ENCODE data around the gene JPH3.

DNA sequence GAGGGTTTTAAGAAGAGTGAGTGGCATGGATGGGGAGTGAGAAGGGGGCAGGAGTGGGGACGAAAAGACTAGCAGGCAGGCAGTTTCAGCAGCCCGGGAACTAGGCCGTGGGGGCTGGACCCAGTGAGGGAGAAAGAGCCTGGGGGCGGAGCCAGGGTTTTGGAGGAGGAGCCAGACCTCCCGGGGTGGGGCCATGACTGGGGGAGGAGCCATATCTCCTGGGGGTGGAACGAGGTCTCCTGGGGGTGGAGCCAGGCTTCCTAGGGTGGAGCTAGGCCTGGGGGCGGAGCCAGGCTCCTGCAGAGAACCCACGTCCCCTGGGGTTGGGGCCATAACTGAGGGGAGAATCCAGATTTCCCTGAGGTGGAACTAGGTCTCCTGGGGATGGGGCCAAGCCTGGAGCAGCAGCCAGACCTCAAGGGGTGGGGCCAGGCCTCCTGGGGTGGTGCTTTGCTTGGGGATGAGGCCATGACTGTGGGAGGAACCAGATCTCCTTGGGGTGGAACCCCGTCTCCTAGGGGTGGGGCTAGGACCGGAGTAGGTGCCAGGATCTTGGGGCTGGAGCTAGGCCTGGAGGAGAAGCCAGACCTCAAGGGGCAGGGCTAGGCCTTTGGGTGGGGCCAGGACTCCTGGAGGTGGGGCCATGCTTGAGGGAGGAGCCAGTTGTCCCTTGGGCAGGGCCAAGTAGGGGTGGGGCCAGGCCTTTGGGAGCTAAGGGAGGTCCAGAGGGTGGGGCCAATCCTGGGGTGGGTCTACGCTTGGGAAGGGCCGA, 41.7 kb upstream of the JPH3 start:
- TF ChIP-seq CHD2 (IDR thresholded peaks at IDR 0.05; ENCODE audit: borderline replicate concordance, low read depth, low read length) (no peak), CBX5 (IDR thresholded peaks at IDR 0.05; ENCODE audit: low read depth) (no peak), EZH2 (IDR thresholded peaks at IDR 0.05; ENCODE audit: borderline replicate concordance, control insufficient read depth, low read depth, low read length) (no peak), ASH2L (IDR thresholded peaks at IDR 0.05; ENCODE audit: borderline replicate concordance, low read depth) (no peak), CEBPB (IDR thresholded peaks at IDR 0.05; ENCODE audit: borderline replicate concordance in 1 of 2, low read depth in 2 of 2, low read length in 2 of 2) (no peak), EP300 (IDR thresholded peaks at IDR 0.05; ENCODE audit: borderline replicate concordance in 1 of 2, control insufficient read depth in 1 of 2, low read depth in 2 of 2, low read length in 2 of 2) (no peak), NFIC (IDR thresholded peaks at IDR 0.05; ENCODE audit: low read depth, low read length) (no peak), JUND (IDR thresholded peaks at IDR 0.05; ENCODE audit: low read depth, low read length) (no peak), TBL1XR1 (IDR thresholded peaks at IDR 0.05; ENCODE audit: low read depth, low read length) (no peak)
- TF ChIP-seq, protein P1, sequence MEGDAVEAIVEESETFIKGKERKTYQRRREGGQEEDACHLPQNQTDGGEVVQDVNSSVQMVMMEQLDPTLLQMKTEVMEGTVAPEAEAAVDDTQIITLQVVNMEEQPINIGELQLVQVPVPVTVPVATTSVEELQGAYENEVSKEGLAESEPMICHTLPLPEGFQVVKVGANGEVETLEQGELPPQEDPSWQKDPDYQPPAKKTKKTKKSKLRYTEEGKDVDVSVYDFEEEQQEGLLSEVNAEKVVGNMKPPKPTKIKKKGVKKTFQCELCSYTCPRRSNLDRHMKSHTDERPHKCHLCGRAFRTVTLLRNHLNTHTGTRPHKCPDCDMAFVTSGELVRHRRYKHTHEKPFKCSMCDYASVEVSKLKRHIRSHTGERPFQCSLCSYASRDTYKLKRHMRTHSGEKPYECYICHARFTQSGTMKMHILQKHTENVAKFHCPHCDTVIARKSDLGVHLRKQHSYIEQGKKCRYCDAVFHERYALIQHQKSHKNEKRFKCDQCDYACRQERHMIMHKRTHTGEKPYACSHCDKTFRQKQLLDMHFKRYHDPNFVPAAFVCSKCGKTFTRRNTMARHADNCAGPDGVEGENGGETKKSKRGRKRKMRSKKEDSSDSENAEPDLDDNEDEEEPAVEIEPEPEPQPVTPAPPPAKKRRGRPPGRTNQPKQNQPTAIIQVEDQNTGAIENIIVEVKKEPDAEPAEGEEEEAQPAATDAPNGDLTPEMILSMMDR (IDR thresholded peaks at IDR 0.05 in 2 of 3, conservative IDR thresholded peaks at IDR 0.05 in 1 of 3; ENCODE audit: control insufficient read depth in 2 of 3, extremely low read depth in 1 of 3, insufficient read depth in 1 of 3, low read depth in 3 of 3, low read length in 3 of 3), result no peak
- TF ChIP-seq, protein P2, sequence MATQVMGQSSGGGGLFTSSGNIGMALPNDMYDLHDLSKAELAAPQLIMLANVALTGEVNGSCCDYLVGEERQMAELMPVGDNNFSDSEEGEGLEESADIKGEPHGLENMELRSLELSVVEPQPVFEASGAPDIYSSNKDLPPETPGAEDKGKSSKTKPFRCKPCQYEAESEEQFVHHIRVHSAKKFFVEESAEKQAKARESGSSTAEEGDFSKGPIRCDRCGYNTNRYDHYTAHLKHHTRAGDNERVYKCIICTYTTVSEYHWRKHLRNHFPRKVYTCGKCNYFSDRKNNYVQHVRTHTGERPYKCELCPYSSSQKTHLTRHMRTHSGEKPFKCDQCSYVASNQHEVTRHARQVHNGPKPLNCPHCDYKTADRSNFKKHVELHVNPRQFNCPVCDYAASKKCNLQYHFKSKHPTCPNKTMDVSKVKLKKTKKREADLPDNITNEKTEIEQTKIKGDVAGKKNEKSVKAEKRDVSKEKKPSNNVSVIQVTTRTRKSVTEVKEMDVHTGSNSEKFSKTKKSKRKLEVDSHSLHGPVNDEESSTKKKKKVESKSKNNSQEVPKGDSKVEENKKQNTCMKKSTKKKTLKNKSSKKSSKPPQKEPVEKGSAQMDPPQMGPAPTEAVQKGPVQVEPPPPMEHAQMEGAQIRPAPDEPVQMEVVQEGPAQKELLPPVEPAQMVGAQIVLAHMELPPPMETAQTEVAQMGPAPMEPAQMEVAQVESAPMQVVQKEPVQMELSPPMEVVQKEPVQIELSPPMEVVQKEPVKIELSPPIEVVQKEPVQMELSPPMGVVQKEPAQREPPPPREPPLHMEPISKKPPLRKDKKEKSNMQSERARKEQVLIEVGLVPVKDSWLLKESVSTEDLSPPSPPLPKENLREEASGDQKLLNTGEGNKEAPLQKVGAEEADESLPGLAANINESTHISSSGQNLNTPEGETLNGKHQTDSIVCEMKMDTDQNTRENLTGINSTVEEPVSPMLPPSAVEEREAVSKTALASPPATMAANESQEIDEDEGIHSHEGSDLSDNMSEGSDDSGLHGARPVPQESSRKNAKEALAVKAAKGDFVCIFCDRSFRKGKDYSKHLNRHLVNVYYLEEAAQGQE (IDR thresholded peaks at IDR 0.05; ENCODE audit: low read depth, low read length), result no peak
- TF ChIP-seq, protein P3, sequence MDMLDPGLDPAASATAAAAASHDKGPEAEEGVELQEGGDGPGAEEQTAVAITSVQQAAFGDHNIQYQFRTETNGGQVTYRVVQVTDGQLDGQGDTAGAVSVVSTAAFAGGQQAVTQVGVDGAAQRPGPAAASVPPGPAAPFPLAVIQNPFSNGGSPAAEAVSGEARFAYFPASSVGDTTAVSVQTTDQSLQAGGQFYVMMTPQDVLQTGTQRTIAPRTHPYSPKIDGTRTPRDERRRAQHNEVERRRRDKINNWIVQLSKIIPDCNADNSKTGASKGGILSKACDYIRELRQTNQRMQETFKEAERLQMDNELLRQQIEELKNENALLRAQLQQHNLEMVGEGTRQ (IDR thresholded peaks at IDR 0.05; ENCODE audit: borderline replicate concordance, low read depth, low read length), result no peak

Measured in GM12878 (cell line).